ENCODE data around the gene CUEDC2.

The CUEDC2 gene

GRCh38 chr10:102394801-102395399 lies 37.5 kb downstream of the CUEDC2 start:
- no peak for DNase-seq

GRCh38 chr10:102394079-102394800 lies 38.1 kb downstream of the CUEDC2 start:
- peak; percentile 8 for DNase-seq

DNA sequence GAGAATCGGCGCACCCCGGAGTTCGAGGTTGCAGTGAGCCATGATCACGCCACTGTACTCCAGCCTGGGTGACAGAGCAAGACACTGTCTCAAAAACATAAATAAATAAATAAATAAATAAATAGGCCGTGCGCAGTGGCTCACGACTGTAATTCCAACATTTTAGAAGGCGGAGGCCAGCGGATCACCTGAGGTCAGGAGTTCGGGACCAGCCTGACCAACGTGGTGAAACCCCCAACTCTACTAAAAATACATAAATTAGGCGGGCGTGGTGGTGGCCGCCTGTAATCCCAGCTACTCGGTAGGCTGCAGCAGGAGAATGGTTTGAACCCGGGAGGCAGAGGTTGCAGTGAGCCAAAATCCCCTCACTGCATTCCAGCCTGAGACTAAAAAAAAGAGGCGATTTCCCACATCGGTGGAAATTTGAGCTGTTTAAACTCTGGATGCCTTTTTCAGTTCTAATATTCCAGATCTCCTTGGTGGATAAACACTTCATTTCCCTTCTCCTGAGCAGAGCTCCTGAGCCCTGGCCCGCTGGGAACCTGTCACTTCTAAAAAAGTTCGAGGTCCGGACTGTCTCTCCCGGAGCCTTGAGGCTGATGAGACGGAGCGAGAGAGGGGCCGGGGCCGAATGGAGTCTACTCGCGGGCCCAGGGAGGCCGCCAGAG lies 38.8 kb downstream of the CUEDC2 start:
- DNase-seq: no peak

DNA sequence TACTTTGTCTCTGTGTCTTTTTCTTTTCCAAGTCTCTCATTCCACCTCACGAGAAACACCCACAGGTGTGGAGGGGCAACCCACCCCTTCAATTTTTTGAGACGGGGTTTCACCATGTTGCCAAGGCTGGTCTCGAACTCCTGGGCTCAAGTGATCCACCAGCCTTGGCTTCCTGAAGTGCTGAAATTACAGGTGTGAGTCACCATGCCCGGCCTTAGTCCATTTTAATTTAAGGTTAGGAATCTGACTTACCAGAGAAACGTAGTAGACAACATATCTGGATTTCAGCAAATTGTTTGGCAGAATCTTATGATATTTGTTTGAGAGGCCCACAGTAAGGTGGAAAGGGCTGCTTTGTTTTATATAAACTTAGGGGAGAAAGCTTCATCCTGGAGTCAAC lies 40.1 kb downstream of the CUEDC2 start:
- DNase-seq: no peak

GRCh38 chr10:102389894-102390293 lies 42.5 kb downstream of the CUEDC2 start:
- DNase-seq: no peak

DNA sequence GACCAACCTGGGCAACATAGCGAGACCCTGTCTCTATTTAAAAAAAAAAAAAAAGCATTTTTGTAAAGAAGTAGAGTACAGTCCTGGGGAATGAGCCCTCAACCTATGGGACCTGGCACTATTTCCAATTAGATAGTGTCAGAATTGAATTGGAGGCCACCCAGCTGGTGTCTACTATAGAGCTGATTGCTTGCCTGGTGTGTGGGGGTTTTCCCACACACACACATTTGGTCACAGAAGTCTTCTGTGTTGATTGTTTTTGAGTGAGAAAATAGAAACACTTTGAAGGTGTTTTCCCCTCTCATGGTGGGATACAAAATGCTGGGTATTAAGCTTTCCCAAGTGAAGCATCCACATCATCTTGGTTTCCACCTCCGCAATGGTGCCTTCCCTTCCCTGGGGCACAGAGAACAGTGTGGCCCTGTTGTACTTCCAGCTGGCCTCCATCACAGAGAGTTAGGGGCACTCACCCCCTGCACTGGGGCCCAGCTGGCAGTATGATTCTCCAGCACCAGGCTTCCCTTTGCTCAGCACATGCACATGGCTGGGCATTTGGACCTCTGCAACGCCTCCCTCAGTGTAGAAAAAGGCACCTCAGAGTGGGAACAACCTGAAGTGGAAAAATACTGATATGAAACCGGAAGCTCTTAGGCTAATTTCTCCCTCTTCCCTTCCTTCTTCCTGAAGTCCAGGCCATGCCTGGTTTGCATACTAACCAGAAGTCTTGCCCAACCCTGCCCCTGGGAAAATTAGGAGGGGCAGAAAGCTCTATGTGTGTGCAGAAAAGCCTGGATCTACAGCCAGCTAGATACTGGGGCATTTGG lies 47.6 kb downstream of the CUEDC2 start:
- no peak for DNase-seq

GRCh38 chr10:102384053-102384452 lies 48.3 kb downstream of the CUEDC2 start:
- no peak for DNase-seq

- DNase-seq: no peak
These were observed 49.5 kb downstream of the CUEDC2 start for GRCh38 chr10:102382871-102383270.

GRCh38 chr10:102381983-102382382 lies 50.4 kb downstream of the CUEDC2 start:
- no peak for DNase-seq

DNA sequence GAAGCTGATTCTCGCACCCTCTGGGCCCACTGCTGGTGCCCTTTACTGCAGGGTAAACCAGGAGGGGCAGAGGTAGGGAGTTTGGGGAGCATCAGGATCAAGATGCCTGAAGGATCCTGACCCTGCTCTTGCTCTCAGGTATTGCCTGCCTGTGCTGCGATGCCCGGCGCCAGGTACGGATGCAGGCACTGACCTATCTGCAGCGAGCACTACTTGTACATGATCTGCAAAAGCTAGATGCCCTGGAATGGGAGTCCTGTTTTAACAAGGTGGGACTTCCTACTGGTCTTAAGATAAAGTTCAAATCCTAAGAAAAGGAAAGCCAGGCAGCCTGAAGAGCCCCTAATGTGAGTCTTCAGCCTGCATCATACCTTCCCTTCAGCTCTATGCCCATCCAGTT lies 53.0 kb downstream of the CUEDC2 start:
- DNase-seq: no peak

GRCh38 chr10:102376901-102377300 lies 55.5 kb downstream of the CUEDC2 start:
- DNase-seq: no peak

DNA sequence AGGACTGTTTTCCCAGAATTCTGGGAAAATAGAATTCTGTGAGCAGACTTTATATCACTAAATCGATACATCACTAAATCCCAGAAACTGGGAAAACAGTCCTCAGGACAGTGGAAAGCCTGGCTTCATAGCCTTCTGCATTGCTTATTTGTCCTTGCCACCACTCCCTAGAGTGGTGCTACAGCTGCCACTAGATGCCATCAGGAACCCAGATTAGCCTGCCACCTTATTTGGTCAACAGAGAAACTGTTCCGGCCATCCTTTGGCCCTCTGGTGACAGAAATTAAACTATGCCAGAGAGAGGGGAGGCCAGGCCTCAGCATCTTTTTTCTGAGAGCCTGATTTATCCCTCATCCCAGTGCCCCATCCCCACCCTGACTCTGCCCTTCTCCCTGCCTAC lies 56.5 kb downstream of the CUEDC2 start:
- DNase-seq: no peak

- DNase-seq: no peak
These were observed 57.1 kb downstream of the CUEDC2 start for GRCh38 chr10:102375250-102375649.

All from NCI-H1092 (cell line).